Left ventricle myocardium superior (tissue), 1 donor: ENCODE data around the gene FGF9. TPM values are rescaled to one million over a fixed set of nuclear protein-coding genes. Genes with fewer than 3 reads are reported as not detected.

Experiments
- ATAC-seq: fragments of 200-7000 bp; cut with Tn5 transposase; one replicate; pipeline ENCODE4 v1.9.1; 2020; ENCODE audit warnings: mild to moderate bottlenecking, moderate library complexity
- DNase-seq: peaks from one replicate; pipeline ENCODE4 v3.0.0-alpha.2; 2020
- intact Hi-C: fragments of 100-400 bp; cut with micrococcal nuclease; formaldehyde crosslinking; loops from one replicate; pipeline ENCODE4 v1.11.0; 2022
- total RNA-seq: library from RNA; stranded (reverse); fragmentation: NEBNext Ultra II Directional; extraction: Animal tissue kit (Norgen Biotek cat#: 25700); gene quantifications from one replicate; pipeline ENCODE4 v1.2.1, GENCODE V29; 2021
- donor health status: DM: no; HTN: yes; CAD: no; lungs with severe emphysema.

FGF9 gene
- total RNA-seq, 1 donor from 2014 or later = 12.1 TPM

DNA sequence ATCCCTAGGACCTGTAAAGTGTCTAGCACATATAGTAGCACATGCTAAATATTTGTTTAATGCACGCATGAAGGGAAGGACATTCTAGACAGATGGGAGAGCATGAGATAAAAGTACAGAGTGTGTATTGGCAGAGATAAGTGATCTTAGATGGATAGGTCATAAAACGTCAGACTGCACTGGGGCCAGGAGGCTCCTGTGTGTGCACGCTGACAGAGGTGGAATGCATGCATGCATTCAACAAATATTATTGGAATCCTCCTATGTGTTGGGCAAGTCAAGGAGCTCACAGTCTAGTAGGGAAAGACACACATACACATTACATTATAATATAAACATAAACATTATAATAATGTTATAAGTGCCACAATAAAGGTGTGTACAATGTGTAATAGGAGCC, 73.3 kb downstream of the FGF9 start:
- intact Hi-C loops = no loop called here
- DNase-seq = no peak
- ATAC-seq = no peak

DNA sequence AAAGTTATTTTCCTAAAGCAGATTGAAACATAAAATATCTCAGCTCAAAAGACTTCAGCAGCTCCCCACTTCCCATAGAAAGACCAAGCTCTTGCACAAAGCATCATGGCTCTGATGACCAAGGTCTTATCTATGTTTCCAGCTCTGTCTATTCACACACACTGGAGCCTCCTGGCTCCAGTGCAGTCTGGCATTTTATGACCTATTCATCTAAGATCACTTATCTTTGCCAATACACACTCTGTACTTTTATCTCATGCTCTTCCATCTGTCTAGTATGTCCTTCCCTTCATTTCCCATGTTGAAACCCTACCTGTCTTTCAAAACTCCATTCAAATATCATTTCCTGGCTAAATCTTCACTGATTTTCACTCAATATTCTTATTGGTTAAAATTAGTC, 74.4 kb downstream of the FGF9 start:
- no peak for ATAC-seq
- intact Hi-C loops = no loop called here

DNA sequence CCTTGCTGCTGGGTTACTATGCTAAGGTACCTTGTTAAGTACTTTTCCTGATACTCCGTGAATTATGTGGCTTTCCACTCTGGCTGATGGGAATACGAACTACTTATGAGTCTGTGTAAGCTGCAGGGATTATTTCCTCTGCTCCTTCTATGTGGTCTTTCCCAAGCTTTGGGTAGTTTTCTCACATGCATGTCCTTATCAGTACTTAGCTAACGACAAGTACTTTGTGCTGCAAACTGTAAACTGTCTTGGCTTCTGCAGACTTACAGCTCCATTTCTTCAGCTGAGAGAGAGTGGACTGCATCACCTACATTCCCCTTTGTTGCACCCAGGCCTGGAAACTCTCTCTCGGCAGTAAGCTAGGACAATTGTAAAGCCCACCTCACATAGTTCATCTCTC, 76.6 kb downstream of the FGF9 start:
- ATAC-seq = no peak
- DNase-seq = no peak
- intact Hi-C loops = no loop called here

More for the DNA sequence above, 74.4 kb downstream of the FGF9 start:
- no peak for DNase-seq

DNA sequence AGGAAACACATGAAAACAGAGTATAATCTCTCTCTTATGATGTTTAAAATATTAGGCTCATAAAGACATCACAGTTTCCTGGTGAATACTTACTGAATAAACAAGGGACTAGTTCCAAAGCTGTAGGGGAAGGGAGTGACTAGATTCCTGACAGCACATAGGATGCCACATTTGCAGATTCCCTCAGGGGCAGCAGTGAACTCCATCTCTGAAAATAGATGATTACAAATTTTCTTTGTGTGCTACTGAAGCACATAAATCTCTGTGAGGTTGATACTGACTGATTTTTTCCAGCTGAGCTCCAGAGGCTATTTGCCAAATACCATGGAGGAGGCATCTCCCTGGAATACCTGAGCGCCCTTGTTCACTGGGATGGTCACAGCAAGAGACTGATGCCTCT, 77.3 kb downstream of the FGF9 start:
- DNase-seq (no peak), ATAC-seq (no peak)

DNA sequence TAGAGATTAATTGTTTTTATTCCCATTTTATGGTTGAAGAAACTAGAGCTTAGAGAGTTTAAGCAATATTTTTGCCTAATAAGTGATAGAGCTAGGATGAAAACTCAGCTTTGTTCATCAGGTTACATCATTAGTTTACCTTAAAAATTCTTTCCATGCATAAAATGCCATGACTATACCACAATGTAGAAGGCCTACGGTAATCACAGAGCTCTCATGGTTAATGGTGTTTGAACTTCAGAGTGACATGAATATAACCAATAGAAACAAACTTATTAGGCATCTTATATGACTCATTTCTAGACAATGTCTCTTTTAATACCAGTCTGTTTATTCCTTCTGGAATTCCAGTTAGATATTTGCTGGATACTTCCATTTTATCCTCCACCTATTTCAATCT, 78.5 kb downstream of the FGF9 start:
- no peak for ATAC-seq
- intact Hi-C loops = no loop called here
- DNase-seq = no peak

More for the DNA sequence above, 77.3 kb downstream of the FGF9 start:
- intact Hi-C loops = no loop called here

DNA sequence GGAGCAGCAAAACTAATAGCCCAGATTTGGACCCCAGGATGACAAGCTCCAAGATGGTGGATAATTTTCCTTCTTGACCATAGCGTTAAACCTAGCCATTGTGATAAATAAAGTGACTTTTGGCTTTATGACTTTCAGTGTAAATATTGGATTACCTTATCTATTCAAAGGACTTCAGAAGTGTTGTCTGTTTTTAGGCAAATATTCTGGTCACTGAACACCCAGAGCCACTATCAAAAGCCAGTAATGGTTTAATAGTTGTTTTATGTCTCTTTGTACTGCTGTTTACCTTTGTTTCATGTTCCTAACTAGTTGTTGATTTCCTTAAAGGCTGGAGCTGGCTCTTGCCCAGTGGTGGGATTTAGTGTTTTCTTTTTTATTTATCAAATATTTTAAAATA, 81.6 kb downstream of the FGF9 start:
- intact Hi-C loops = no loop called here

DNA sequence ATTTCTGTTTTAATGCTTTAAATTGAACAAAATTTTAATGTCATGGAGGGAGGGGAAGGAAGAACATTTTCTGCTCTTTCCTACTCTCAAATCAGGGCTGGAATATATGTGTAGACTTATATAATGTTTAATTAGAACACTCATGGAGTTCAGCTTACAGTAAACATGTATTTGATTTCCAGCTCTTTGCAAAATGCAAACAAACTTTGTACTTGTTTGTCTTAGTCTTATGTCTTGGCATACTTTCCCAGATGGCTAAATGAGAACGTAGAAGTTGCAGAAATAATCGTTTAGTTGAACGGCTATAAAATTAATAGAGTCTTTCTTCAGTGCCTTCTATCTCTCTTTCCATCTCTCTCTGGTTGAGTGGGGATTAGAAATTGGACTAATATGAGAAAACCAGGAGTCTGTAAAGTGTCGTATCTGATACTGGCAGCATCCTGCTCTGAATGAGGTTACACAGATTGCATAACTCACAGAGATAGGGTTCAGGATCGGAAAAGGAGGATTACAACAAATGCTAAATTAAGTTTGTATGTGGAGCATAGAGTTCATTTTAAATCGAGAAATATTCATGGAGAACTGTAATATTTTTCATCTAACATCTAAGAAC, 82.3 kb downstream of the FGF9 start:
- no peak for DNase-seq
- ATAC-seq = no peak
- intact Hi-C loops = no loop called here

More for the DNA sequence above, 81.6 kb downstream of the FGF9 start:
- no peak for ATAC-seq
- no peak for DNase-seq

Other genes starting within 250 kb of the FGF9 start
- gene ZDHHC20, start 211.8 kb upstream of the FGF9 start, total RNA-seq = 16.2 TPM
- gene MICU2, start 66.9 kb upstream of the FGF9 start, total RNA-seq = 63.0 TPM